ENCODE data around the gene TGM5. TPM values are rescaled to one million over a fixed set of nuclear protein-coding genes. Genes with fewer than 3 reads are reported as not detected.

The TGM5 gene
- total and polyA plus RNA-seq, 2 experiments from 2014 or later = not detected

- TF ChIP-seq EZH2phosphoT487 (IDR thresholded peaks at IDR 0.05; ENCODE audit: insufficient read depth, low read depth) (no peak), EZH2 (IDR thresholded peaks at IDR 0.05; ENCODE audit: insufficient read depth, poor library complexity, severe bottlenecking) (no peak)
- 38% methylated on average over 13 of the region's 13 CpGs for WGBS, 2 experiments (ENCODE audit: low coverage in 1 of 2, low lambda C conversion rate in 2 of 2, missing lambda C conversion rate in 2 of 2)
These were observed 47.6 kb downstream of the TGM5 start for GRCh38 chr15:43218908-43219706.

GRCh38 chr15:43215961-43216360 lies 50.8 kb downstream of the TGM5 start:
- peak; percentile 66 for DNase-seq
- no peaks in the 10 kb centered on the region for H3K4me1 ChIP-seq (ENCODE audit: insufficient read depth)
- no peak overlapping the region for H3K27ac ChIP-seq
- no peaks in the 10 kb centered on the region for H3K9me2 ChIP-seq (ENCODE audit: insufficient read depth)
- no peak overlapping the region for H2AFZ ChIP-seq
- H3K79me2 ChIP-seq (ENCODE audit: insufficient read depth) = no peaks in the 10 kb centered on the region
- H3K4me3 ChIP-seq = no peak overlapping the region
- no peaks in the 10 kb centered on the region for H3F3A ChIP-seq (ENCODE audit: insufficient read depth)
- H4K20me1 ChIP-seq (ENCODE audit: insufficient read depth) = no peaks in the 10 kb centered on the region
- in situ Hi-C loops (cut with MboI) = no loop called here
- no peaks in the 10 kb centered on the region for H3K36me3 ChIP-seq (ENCODE audit: low read depth)
- 68 to 70% methylated on average over 7 of the region's 7 CpGs for WGBS, 2 experiments (ENCODE audit: low coverage in 1 of 2, low lambda C conversion rate in 2 of 2, missing lambda C conversion rate in 2 of 2)
- H3K9me3 ChIP-seq (ENCODE audit: low read depth) = no peaks in the 10 kb centered on the region
- no peak for TF ChIP-seq EZH2 (IDR thresholded peaks at IDR 0.05; ENCODE audit: insufficient read depth, poor library complexity, severe bottlenecking)
- TF ChIP-seq EZH2phosphoT487 (IDR thresholded peaks at IDR 0.05; ENCODE audit: insufficient read depth, low read depth) = no peak
- no peak overlapping the region for H3K4me2 ChIP-seq (ENCODE audit: unreplicated experiment)
- H3K9ac ChIP-seq = no peak overlapping the region
- peaks cover 29% of the 10 kb centered on the region for H3K27me3 ChIP-seq (replicated peaks; ENCODE audit: insufficient read depth)

More at GRCh38 chr15:43218908-43219706, 47.6 kb downstream of the TGM5 start:
- Histone ChIP-seq H3K27ac (no peak overlapping the region), H3F3A (ENCODE audit: insufficient read depth) (no peaks in the 10 kb centered on the region), H3K9me2 (ENCODE audit: insufficient read depth) (no peaks in the 10 kb centered on the region), H3K4me1 (ENCODE audit: insufficient read depth) (no peaks in the 10 kb centered on the region), H2AFZ (no peak overlapping the region), H3K79me2 (ENCODE audit: insufficient read depth) (no peaks in the 10 kb centered on the region), H3K27me3 (replicated peaks; ENCODE audit: insufficient read depth) (peaks cover 24% of the 10 kb centered on the region), H3K36me3 (ENCODE audit: low read depth) (no peaks in the 10 kb centered on the region), H3K9me3 (ENCODE audit: low read depth) (no peaks in the 10 kb centered on the region), H3K4me3 (no peak overlapping the region), H3K4me2 (ENCODE audit: unreplicated experiment) (no peak overlapping the region), H4K20me1 (ENCODE audit: insufficient read depth) (no peaks in the 10 kb centered on the region), H3K9ac (no peak overlapping the region)
- in situ Hi-C loops (cut with MboI) = no loop called here
- DNase-seq = peak; percentile 68

GRCh38 chr15:43214592-43215295 lies 52.0 kb downstream of the TGM5 start:
- Histone ChIP-seq H3K4me1 (ENCODE audit: insufficient read depth) (no peaks in the 10 kb centered on the region), H3F3A (ENCODE audit: insufficient read depth) (no peaks in the 10 kb centered on the region), H3K9me3 (ENCODE audit: low read depth) (no peaks in the 10 kb centered on the region), H3K4me2 (ENCODE audit: unreplicated experiment) (no peak overlapping the region), H3K79me2 (ENCODE audit: insufficient read depth) (no peaks in the 10 kb centered on the region), H3K36me3 (ENCODE audit: low read depth) (no peaks in the 10 kb centered on the region), H3K27ac (no peak overlapping the region), H2AFZ (no peak overlapping the region), H3K4me3 (no peak overlapping the region), H3K27me3 (replicated peaks; ENCODE audit: insufficient read depth) (peaks cover 33% of the 10 kb centered on the region), H3K9me2 (ENCODE audit: insufficient read depth) (no peaks in the 10 kb centered on the region), H3K9ac (no peak overlapping the region), H4K20me1 (ENCODE audit: insufficient read depth) (no peaks in the 10 kb centered on the region)
- in situ Hi-C loops (cut with MboI) = no loop called here
- DNase-seq = no peak
- TF ChIP-seq EZH2 (IDR thresholded peaks at IDR 0.05; ENCODE audit: insufficient read depth, poor library complexity, severe bottlenecking) (no peak), EZH2phosphoT487 (IDR thresholded peaks at IDR 0.05; ENCODE audit: insufficient read depth, low read depth) (no peak)
- WGBS, 2 experiments (ENCODE audit: low coverage in 1 of 2, low lambda C conversion rate in 2 of 2, missing lambda C conversion rate in 2 of 2) = 63 to 75% methylated on average over 6 of the region's 6 CpGs

- Histone ChIP-seq H3K9ac (no peak overlapping the region), H2AFZ (no peak overlapping the region), H3F3A (ENCODE audit: insufficient read depth) (no peaks in the 10 kb centered on the region), H3K36me3 (ENCODE audit: low read depth) (no peaks in the 10 kb centered on the region), H3K4me1 (ENCODE audit: insufficient read depth) (no peaks in the 10 kb centered on the region), H3K9me2 (ENCODE audit: insufficient read depth) (no peaks in the 10 kb centered on the region), H3K9me3 (ENCODE audit: low read depth) (no peaks in the 10 kb centered on the region), H3K79me2 (ENCODE audit: insufficient read depth) (no peaks in the 10 kb centered on the region), H4K20me1 (ENCODE audit: insufficient read depth) (no peaks in the 10 kb centered on the region), H3K27ac (no peak overlapping the region), H3K4me2 (ENCODE audit: unreplicated experiment) (no peak overlapping the region), H3K4me3 (no peak overlapping the region), H3K27me3 (replicated peaks; ENCODE audit: insufficient read depth) (peaks cover 38% of the 10 kb centered on the region)
- DNase-seq = no peak
- in situ Hi-C loops (cut with MboI) = no loop called here
- WGBS, 2 experiments (ENCODE audit: low coverage in 1 of 2, low lambda C conversion rate in 2 of 2, missing lambda C conversion rate in 2 of 2) = 54 to 62% methylated on average over 8 of the region's 8 CpGs
- TF ChIP-seq EZH2 (IDR thresholded peaks at IDR 0.05; ENCODE audit: insufficient read depth, poor library complexity, severe bottlenecking) (no peak), EZH2phosphoT487 (IDR thresholded peaks at IDR 0.05; ENCODE audit: insufficient read depth, low read depth) (no peak)
These were observed 52.6 kb downstream of the TGM5 start for GRCh38 chr15:43214169-43214568.
